ENCODE data around the gene ASIC5. TPM values are rescaled to one million over a fixed set of nuclear protein-coding genes. Genes with fewer than 3 reads are reported as not detected.

ASIC5 gene, protein sequence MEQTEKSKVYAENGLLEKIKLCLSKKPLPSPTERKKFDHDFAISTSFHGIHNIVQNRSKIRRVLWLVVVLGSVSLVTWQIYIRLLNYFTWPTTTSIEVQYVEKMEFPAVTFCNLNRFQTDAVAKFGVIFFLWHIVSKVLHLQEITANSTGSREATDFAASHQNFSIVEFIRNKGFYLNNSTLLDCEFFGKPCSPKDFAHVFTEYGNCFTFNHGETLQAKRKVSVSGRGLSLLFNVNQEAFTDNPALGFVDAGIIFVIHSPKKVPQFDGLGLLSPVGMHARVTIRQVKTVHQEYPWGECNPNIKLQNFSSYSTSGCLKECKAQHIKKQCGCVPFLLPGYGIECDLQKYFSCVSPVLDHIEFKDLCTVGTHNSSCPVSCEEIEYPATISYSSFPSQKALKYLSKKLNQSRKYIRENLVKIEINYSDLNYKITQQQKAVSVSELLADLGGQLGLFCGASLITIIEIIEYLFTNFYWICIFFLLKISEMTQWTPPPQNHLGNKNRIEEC
- total RNA-seq: not detected

DNA sequence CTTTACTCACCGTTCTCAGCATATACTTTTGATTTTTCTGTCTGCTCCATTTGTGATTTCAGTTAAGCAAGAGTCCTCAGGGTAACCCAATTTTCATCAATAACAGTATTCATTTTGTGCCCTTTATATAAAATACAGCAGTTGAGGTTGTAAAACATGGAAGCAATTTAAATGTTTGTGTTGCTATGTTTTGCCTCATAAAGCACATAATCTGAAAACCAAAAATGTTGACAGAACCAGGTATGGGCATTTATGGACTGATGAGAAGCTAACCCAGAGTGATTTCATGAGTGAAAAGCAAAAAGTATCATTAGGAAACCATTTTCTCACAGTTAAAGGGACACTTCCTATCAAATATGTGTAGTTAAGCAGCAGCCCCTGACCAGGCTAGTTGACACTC, at the start of gene ASIC5:
ASIC5 (minus strand) TSS at position 101 of the 400 bp plus-strand sequence; CDS start at position 50, 51 bp downstream.
- WGBS, 2 donors: 0% methylated on average over 1 of the region's 1 CpG
- Histone ChIP-seq H3K9me3 (no peaks in the 10 kb centered on the region), H3K4me1 (no peaks in the 10 kb centered on the region), H3K36me3 (no peaks in the 10 kb centered on the region), H3K27ac (no peak within 1 kb of the TSS), H3K4me3 (no peak within 1 kb of the TSS), H3K27me3 (no peaks in the 10 kb centered on the region)
- TF ChIP-seq POLR2A (IDR thresholded peaks at IDR 0.05): no peak
- TF ChIP-seq, protein P1, sequence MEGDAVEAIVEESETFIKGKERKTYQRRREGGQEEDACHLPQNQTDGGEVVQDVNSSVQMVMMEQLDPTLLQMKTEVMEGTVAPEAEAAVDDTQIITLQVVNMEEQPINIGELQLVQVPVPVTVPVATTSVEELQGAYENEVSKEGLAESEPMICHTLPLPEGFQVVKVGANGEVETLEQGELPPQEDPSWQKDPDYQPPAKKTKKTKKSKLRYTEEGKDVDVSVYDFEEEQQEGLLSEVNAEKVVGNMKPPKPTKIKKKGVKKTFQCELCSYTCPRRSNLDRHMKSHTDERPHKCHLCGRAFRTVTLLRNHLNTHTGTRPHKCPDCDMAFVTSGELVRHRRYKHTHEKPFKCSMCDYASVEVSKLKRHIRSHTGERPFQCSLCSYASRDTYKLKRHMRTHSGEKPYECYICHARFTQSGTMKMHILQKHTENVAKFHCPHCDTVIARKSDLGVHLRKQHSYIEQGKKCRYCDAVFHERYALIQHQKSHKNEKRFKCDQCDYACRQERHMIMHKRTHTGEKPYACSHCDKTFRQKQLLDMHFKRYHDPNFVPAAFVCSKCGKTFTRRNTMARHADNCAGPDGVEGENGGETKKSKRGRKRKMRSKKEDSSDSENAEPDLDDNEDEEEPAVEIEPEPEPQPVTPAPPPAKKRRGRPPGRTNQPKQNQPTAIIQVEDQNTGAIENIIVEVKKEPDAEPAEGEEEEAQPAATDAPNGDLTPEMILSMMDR (IDR thresholded peaks at IDR 0.05): no peak
- intact Hi-C loops (cut with DNase I): no loop called here
- DNase-seq: no peak

DNA sequence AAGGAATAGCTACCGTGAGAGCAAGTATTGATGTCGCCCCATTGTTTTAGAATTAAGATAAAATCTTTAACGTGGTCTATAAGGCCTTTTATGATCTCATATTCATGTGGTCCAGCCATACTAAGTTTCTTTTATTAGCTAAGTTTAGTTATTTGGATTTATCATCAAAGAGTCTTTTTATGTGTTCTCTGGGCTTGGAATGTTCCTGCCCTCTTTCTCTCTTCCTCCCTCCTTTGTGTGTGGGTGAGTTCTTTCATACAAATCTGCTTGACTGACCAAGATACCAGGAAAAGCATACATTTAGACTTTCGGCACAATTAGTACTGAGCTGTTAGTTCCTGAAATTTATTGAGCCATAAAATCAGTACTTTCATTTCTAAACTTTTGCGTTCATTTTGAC, 48.7 kb upstream of the ASIC5 start:
- TF ChIP-seq POLR2A (IDR thresholded peaks at IDR 0.05): no peak
- TF ChIP-seq, protein P1 (IDR thresholded peaks at IDR 0.05): no peak

DNA sequence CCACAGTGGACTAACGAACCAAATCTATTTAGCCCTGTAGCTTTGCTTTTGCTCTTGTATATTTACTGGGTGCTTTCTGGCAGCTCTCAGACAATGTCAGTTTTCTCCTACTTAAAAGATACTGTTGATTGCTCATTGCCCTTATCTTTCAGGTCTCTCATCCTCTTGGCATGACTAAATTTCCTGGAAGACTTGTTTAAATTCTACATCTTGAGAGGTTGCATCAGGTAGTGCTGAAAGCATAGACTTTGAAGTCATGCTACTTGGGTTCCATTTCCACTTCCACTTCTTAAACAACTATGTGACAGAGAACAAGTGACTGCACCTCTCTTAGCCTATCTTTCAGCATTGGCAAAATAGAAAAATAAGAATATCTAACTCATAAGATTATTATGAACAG, 45.8 kb upstream of the ASIC5 start:
- H3K4me1 ChIP-seq: peaks cover 0 to 6% (median 0%) of the 10 kb centered on the region in 3 donors
- no peaks in the 10 kb centered on the region for H3K27me3 ChIP-seq
- H3K36me3 ChIP-seq: no peaks in the 10 kb centered on the region
- H3K4me3 ChIP-seq: no peak overlapping the region
- intact Hi-C loops (cut with DNase I): no loop called here
- H3K9me3 ChIP-seq: no peaks in the 10 kb centered on the region
- WGBS, 2 donors: 79 to 88% methylated on average over 1 of the region's 1 CpG
- TF ChIP-seq, protein P1 (IDR thresholded peaks at IDR 0.05): no peak
- DNase-seq: no peak
- no peak overlapping the region for H3K27ac ChIP-seq

More for the DNA sequence above, 48.7 kb upstream of the ASIC5 start:
- H3K27me3 ChIP-seq: no peaks in the 10 kb centered on the region
- no peaks in the 10 kb centered on the region for H3K9me3 ChIP-seq
- WGBS, 2 donors: 46% methylated on average over 5 of the region's 5 CpGs
- no peak overlapping the region for H3K4me3 ChIP-seq
- intact Hi-C loops (cut with DNase I): no loop called here
- H3K36me3 ChIP-seq: no peaks in the 10 kb centered on the region
- no peak for DNase-seq
- no peak overlapping the region for H3K27ac ChIP-seq
- H3K4me1 ChIP-seq: no peaks in the 10 kb centered on the region

DNA sequence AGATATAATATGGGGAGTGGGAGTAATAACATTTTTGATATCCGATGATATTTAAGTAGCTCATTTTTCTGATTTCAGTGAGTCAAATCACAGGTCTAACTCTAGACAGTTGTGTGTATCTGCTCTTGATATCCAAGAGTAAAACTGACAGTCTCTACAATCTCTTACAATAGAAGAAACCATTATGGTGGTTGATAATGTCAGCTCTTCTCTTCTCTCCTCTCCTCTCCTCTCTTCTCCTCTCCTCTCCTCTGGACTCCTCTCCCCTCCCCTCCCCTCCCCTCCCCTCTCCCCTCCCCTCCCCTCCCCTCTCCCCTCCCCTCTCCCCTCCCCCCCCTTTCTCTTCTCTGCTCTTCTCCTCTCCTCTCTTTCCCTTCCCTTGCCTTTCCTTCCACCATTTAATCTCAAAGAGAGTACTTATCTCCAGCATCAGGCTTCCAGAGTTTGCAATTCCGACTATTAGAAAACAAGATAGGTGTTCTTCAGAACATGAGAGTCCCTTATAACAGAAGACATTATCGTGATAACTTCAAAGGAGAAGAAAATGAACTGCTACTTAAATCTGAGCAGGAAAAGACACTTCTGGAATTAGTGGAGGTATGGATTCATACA, 43.6 kb upstream of the ASIC5 start:
- H3K4me1 ChIP-seq: peaks cover 0 to 9% (median 0%) of the 10 kb centered on the region in 3 donors
- intact Hi-C loops (cut with DNase I): no loop called here
- H3K27me3 ChIP-seq: no peaks in the 10 kb centered on the region
- 86 to 88% methylated on average over 3 of the region's 3 CpGs for WGBS, 2 donors
- H3K9me3 ChIP-seq: no peaks in the 10 kb centered on the region
- TF ChIP-seq POLR2A (IDR thresholded peaks at IDR 0.05): no peak
- TF ChIP-seq, protein P1 (IDR thresholded peaks at IDR 0.05): no peak
- no peak overlapping the region for H3K27ac ChIP-seq
- DNase-seq: no peak
- H3K4me3 ChIP-seq: no peak overlapping the region
- H3K36me3 ChIP-seq: no peaks in the 10 kb centered on the region

Data from esophagus squamous epithelium (tissue), 5 donors.